HEK293 (cell line): ENCODE data around the gene ATP7A.
A peak's percentile ranks its signal among the peaks of the same experiment; 100 is the strongest.

Source experiments
- CTCF ChIA-PET: fragments of 350-600 bp; formaldehyde crosslinking; extraction: SDS; loops from one replicate; lab custom pipeline; 2021; ENCODE audit warnings: antibody characterized with exemption; lab: Yijun Ruan, JAX
- POLR2A ChIA-PET: fragments of 300-600 bp; formaldehyde crosslinking; extraction: SDS; loops from one replicate; lab custom pipeline; 2020; ENCODE audit warnings: antibody characterized with exemption, inconsistent platforms; lab: Yijun Ruan, JAX
- H3K27ac ChIP-seq: fragments of 200-500 bp; sonication (Bioruptor generic); 2 replicates; pipeline ENCODE4 v1.5.1; 2014; ENCODE audit warnings: low read depth, low read length, control low read depth, inconsistent platforms; ENCODE audit errors: extremely low read depth
- H3K36me3 ChIP-seq, 2 experiments: fragments of 200-500 bp in 1 of 2; sonication (Bioruptor generic) in 1 of 2; 1 replicate in 1 of 2; 2 replicates in 1 of 2; pipeline ENCODE4 v1.5.1; 2014 to 2017; ENCODE audit warnings: inconsistent platforms in 2 of 2, low read length in 2 of 2; ENCODE audit not compliant: control insufficient read depth in 2 of 2, insufficient read depth in 1 of 2
- H3K4me1 ChIP-seq: fragments of 200-500 bp; sonication (Bioruptor generic); 2 replicates; pipeline ENCODE4 v1.5.1; 2014; ENCODE audit warnings: mild to moderate bottlenecking, low read length, inconsistent platforms; ENCODE audit not compliant: control insufficient read depth, insufficient read depth
- H3K4me3 ChIP-seq: 2 replicates; pipeline ENCODE4 v1.5.1; 2011; ENCODE audit warnings: low read depth, mild to moderate bottlenecking, control low read depth, low read length, moderate library complexity
- H3K9me3 ChIP-seq: fragments of 200-500 bp; sonication (Bioruptor generic); 2 replicates; pipeline ENCODE4 v1.5.1; 2014; ENCODE audit warnings: low read depth, low read length, inconsistent platforms; ENCODE audit not compliant: control insufficient read depth, insufficient read depth
- GLI2 ChIP-seq: fragments of 450-650 bp; formaldehyde crosslinking; IDR thresholded peaks from 2 replicates; pipeline ENCODE4; 2017; ENCODE audit warnings: missing biosample characterization, missing genetic modification characterization, low read depth, borderline replicate concordance
- ZBTB1 ChIP-seq: fragments of 450-650 bp; formaldehyde crosslinking; IDR thresholded peaks from 2 replicates; pipeline ENCODE4 v1.5.1; 2016; ENCODE audit warnings: missing biosample characterization, missing genetic modification characterization
- ZFP3 ChIP-seq: fragments of 450-650 bp; formaldehyde crosslinking; IDR thresholded peaks from 2 replicates; pipeline ENCODE4 v1.5.1; 2016; ENCODE audit warnings: low read depth, missing biosample characterization, missing genetic modification characterization
- ZNF157 ChIP-seq: fragments of 450-650 bp; formaldehyde crosslinking; IDR thresholded peaks from 2 replicates; pipeline ENCODE4 v1.5.1; 2016; ENCODE audit warnings: missing biosample characterization, missing genetic modification characterization
- ZNF211 ChIP-seq: fragments of 450-650 bp; formaldehyde crosslinking; IDR thresholded peaks from 2 replicates; pipeline ENCODE4 v1.5.1; 2016; ENCODE audit warnings: low read depth, missing biosample characterization, missing genetic modification characterization
- ZNF341 ChIP-seq: fragments of 450-650 bp; formaldehyde crosslinking; IDR thresholded peaks from 2 replicates; pipeline ENCODE4; 2016; ENCODE audit warnings: low read depth, missing biosample characterization, missing genetic modification characterization
- ZNF366 ChIP-seq: fragments of 450-650 bp; formaldehyde crosslinking; conservative IDR thresholded peaks from 2 replicates; pipeline ENCODE4 v1.5.1; 2016; ENCODE audit warnings: missing biosample characterization, missing genetic modification characterization
- ZNF548 ChIP-seq: fragments of 450-650 bp; formaldehyde crosslinking; IDR thresholded peaks from 2 replicates; pipeline ENCODE4 v1.5.1; 2016; ENCODE audit warnings: missing biosample characterization, missing genetic modification characterization
- ZNF654 ChIP-seq: fragments of 450-650 bp; formaldehyde crosslinking; IDR thresholded peaks from 2 replicates; pipeline ENCODE4 v1.5.1; 2016; ENCODE audit warnings: low read depth, missing biosample characterization, missing genetic modification characterization
- ZNF660 ChIP-seq: fragments of 450-650 bp; IDR thresholded peaks from 2 replicates; pipeline ENCODE4 v1.5.1; 2018; ENCODE audit warnings: missing biosample characterization, mild to moderate bottlenecking, missing genetic modification characterization
- ZNF707 ChIP-seq: fragments of 450-650 bp; formaldehyde crosslinking; IDR thresholded peaks from 2 replicates; pipeline ENCODE4 v1.5.1; 2016; ENCODE audit warnings: missing biosample characterization, missing genetic modification characterization
- ZNF830 ChIP-seq: fragments of 450-650 bp; IDR thresholded peaks from 2 replicates; pipeline ENCODE4 v1.5.0; 2018; ENCODE audit warnings: missing biosample characterization, missing genetic modification characterization, low read depth, mild to moderate bottlenecking, moderate library complexity
- TF ChIP-seq, protein P1 (sequence below): fragments of 450-650 bp; formaldehyde crosslinking; IDR thresholded peaks from 2 replicates; pipeline ENCODE4; 2016; ENCODE audit warnings: missing biosample characterization, missing genetic modification characterization
- TF ChIP-seq, protein P2 (sequence below): fragments of 450-650 bp; formaldehyde crosslinking; IDR thresholded peaks from 2 replicates; pipeline ENCODE4 v1.5.1; 2016; ENCODE audit warnings: missing biosample characterization, missing genetic modification characterization
- TF ChIP-seq, protein P3 (sequence below): fragments of 450-650 bp; formaldehyde crosslinking; IDR thresholded peaks from 2 replicates; pipeline ENCODE4 v1.5.1; 2016; ENCODE audit warnings: missing biosample characterization, missing genetic modification characterization, borderline replicate concordance

Gene ATP7A

DNA sequence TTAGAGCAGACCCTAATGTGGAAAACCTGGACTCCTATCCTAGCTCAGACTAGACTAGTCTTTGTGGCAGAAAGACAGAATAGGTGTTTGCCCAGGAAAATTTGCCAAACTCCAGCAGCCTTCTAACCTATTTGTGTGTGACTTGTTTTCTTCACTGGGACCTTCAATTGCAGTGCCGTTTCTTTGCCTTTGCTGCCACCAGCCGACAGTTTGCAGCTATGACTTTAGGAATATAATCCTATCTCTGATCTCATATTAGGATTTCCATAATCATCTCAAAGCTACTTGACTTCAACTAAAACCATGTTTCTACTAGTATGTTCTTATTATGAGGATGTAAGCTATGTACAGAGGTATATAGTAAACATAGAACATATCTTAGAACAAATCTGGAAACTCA, 119.2 kb downstream of the ATP7A start:
- ChIA-PET POLR2A (no interaction called here), CTCF (interaction anchor here (0.5 to 3.0 kb wide), 15 partner anchors 10 to 1695 kb away, joined by 3 to 16 read pairs (median 4); partner anchors contain the start of gene COX7B)
- no peak overlapping the region for H3K27ac ChIP-seq
- TF ChIP-seq ZNF660 (tag by site-specific recombination): 0 out of 2 replicates have a peak, but pooled peaks have one; percentile 39
- TF ChIP-seq ZNF654 (tag by site-specific recombination): peak; percentile 80
- TF ChIP-seq, protein P1, sequence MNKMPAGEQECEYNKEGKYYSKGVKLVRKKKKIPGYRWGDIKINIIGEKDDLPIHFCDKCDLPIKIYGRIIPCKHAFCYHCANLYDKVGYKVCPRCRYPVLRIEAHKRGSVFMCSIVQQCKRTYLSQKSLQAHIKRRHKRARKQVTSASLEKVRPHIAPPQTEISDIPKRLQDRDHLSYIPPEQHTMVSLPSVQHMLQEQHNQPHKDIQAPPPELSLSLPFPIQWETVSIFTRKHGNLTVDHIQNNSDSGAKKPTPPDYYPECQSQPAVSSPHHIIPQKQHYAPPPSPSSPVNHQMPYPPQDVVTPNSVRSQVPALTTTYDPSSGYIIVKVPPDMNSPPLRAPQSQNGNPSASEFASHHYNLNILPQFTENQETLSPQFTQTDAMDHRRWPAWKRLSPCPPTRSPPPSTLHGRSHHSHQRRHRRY (tag by site-specific recombination): no peak
- TF ChIP-seq, protein P2, sequence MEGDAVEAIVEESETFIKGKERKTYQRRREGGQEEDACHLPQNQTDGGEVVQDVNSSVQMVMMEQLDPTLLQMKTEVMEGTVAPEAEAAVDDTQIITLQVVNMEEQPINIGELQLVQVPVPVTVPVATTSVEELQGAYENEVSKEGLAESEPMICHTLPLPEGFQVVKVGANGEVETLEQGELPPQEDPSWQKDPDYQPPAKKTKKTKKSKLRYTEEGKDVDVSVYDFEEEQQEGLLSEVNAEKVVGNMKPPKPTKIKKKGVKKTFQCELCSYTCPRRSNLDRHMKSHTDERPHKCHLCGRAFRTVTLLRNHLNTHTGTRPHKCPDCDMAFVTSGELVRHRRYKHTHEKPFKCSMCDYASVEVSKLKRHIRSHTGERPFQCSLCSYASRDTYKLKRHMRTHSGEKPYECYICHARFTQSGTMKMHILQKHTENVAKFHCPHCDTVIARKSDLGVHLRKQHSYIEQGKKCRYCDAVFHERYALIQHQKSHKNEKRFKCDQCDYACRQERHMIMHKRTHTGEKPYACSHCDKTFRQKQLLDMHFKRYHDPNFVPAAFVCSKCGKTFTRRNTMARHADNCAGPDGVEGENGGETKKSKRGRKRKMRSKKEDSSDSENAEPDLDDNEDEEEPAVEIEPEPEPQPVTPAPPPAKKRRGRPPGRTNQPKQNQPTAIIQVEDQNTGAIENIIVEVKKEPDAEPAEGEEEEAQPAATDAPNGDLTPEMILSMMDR (tag by site-specific recombination): peak; percentile 76
- TF ChIP-seq ZNF548 (tag by site-specific recombination): no peak
- TF ChIP-seq ZNF707 (tag by site-specific recombination): no peak
- H3K4me1 ChIP-seq: no peaks in the 10 kb centered on the region
- H3K36me3 ChIP-seq: no peaks in the 10 kb centered on the region
- H3K9me3 ChIP-seq: no peaks in the 10 kb centered on the region
- no peak overlapping the region for H3K4me3 ChIP-seq

DNA sequence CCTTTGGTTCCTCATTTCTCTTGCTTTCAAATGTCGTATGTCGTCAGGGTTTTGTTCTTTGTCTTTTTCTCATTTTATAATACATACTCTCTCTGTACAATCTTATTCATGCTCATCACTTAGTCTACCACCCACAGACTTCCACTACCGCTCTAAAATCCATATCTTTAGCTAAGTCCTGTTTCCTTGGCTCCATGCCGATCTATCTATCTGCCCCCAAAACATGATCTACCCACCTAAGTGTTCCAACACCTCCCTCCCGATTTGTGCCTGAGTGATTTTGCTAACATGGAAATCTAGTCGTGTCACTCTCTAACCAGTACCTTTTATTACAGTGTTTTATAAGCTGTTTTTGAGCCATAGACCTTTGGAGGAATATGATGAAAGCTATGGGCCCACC, 124.6 kb downstream of the ATP7A start:
- CTCF ChIA-PET: no interaction called here
- no peaks in the 10 kb centered on the region for H3K4me1 ChIP-seq
- H3K36me3 ChIP-seq: no peaks in the 10 kb centered on the region; a peak in 1 of 3 replicates
- POLR2A ChIA-PET: no interaction called here
- TF ChIP-seq ZNF157 (no peak), ZNF211 (no peak), ZNF366 (tag by site-specific recombination) (no peak), ZBTB1 (tag by site-specific recombination) (no peak), ZNF830 (tag by site-specific recombination) (no peak), ZFP3 (tag by site-specific recombination) (no peak), ZNF341 (tag by site-specific recombination) (no peak), GLI2 (tag by site-specific recombination) (no peak)
- TF ChIP-seq, protein P3, sequence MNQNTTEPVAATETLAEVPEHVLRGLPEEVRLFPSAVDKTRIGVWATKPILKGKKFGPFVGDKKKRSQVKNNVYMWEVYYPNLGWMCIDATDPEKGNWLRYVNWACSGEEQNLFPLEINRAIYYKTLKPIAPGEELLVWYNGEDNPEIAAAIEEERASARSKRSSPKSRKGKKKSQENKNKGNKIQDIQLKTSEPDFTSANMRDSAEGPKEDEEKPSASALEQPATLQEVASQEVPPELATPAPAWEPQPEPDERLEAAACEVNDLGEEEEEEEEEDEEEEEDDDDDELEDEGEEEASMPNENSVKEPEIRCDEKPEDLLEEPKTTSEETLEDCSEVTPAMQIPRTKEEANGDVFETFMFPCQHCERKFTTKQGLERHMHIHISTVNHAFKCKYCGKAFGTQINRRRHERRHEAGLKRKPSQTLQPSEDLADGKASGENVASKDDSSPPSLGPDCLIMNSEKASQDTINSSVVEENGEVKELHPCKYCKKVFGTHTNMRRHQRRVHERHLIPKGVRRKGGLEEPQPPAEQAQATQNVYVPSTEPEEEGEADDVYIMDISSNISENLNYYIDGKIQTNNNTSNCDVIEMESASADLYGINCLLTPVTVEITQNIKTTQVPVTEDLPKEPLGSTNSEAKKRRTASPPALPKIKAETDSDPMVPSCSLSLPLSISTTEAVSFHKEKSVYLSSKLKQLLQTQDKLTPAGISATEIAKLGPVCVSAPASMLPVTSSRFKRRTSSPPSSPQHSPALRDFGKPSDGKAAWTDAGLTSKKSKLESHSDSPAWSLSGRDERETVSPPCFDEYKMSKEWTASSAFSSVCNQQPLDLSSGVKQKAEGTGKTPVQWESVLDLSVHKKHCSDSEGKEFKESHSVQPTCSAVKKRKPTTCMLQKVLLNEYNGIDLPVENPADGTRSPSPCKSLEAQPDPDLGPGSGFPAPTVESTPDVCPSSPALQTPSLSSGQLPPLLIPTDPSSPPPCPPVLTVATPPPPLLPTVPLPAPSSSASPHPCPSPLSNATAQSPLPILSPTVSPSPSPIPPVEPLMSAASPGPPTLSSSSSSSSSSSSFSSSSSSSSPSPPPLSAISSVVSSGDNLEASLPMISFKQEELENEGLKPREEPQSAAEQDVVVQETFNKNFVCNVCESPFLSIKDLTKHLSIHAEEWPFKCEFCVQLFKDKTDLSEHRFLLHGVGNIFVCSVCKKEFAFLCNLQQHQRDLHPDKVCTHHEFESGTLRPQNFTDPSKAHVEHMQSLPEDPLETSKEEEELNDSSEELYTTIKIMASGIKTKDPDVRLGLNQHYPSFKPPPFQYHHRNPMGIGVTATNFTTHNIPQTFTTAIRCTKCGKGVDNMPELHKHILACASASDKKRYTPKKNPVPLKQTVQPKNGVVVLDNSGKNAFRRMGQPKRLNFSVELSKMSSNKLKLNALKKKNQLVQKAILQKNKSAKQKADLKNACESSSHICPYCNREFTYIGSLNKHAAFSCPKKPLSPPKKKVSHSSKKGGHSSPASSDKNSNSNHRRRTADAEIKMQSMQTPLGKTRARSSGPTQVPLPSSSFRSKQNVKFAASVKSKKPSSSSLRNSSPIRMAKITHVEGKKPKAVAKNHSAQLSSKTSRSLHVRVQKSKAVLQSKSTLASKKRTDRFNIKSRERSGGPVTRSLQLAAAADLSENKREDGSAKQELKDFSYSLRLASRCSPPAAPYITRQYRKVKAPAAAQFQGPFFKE (tag by site-specific recombination): no peak
- H3K9me3 ChIP-seq: no peaks in the 10 kb centered on the region
- no peak overlapping the region for H3K27ac ChIP-seq
- H3K4me3 ChIP-seq: no peak overlapping the region
